GM08714 (cell line): ENCODE measurements around the gene PLA2G4E.

Experiments
- H3K4me3 ChIP-seq: fragments of 200-500 bp; sonication (Bioruptor generic); 2 replicates; pipeline ENCODE4 v1.5.1; 2014; ENCODE audit warnings: mild to moderate bottlenecking, low read length, inconsistent platforms
- ZNF274 ChIP-seq: IDR thresholded peaks from 2 replicates; pipeline ENCODE4 v1.6.1; 2012; ENCODE audit warnings: mild to moderate bottlenecking, low read depth, low read length

The PLA2G4E gene

DNA sequence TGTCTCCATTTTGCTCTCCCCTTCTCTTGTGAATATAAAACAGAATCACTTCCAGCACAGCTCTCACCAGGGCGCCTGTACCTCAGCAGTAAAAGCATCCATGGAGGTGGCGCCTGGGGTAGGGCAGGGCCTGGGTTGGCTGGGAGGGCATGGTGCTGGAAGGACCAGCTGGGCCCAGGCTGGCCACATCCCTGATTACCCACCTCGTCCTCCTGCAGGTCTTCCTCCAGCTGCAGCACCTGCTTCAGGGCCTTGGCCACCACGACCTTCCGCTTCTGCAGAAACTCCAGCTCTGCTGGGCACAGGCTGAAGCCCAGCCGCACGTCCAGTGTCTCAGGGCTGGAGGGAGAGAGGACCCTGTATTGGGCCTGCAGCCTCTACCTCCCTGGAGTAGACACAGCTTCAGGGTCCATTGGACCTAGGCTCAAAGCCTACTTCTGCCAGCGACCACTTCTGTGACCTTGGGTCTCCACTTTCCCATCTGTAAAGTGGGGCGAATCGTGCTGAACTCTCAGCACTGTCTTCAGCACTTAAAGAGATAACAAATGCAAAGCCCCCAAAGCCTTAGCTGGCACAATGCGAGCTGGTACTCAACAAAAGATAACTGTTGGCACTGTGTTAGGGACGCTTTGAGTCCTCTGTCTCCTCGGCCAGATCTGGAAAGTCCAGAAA, 23.8 kb downstream of the PLA2G4E start:
- H3K4me3 ChIP-seq: no peak overlapping the region
- TF ChIP-seq ZNF274: no peak

DNA sequence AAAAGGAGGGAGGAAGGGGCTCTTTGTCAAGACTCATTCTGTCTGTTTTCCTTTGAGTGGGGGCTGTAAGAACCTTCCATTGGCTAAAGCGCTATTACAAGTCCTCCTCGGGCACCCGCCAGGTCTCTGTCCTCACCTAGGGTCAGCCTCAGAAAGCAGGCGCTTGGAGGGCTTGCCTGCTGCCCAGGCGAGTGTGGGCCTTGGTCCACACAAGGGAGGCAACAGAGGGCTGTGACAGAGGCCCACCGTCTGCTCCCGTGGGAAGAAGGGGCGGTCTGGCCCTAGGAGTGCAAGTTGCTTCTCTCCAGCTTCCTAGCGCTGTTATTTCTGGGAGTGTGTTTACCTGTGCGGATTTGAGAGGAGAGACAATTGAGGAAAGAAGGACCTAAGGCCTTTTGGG, 24.5 kb downstream of the PLA2G4E start:
- TF ChIP-seq ZNF274: no peak
- H3K4me3 ChIP-seq: no peak overlapping the region

DNA sequence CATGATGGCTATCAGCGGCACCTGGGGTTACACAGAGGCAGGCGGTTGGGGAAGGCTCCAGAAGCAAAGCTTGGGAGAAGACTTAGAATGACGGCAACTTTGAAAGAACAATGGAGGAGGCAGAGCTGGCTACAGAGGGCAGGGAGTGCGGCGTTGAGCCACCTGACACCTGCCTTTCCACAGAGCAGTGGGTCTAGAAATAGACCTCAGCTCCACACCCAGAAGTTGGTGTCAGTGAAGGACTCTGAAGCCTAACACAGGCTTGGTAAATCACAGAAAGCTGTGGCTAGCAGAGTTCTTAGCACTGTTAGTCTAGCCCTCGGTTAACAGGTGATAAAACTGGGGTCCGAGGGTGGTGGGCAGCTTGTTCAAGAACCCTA, 25.4 kb downstream of the PLA2G4E start:
- no peak for TF ChIP-seq ZNF274
- H3K4me3 ChIP-seq: no peak overlapping the region

- TF ChIP-seq ZNF274: no peak
- H3K4me3 ChIP-seq: no peak overlapping the region
These were observed 25.9 kb downstream of the PLA2G4E start for GRCh38 chr15:41994772-41995475.

- TF ChIP-seq ZNF274: no peak
- no peak overlapping the region for H3K4me3 ChIP-seq
These were observed 26.6 kb downstream of the PLA2G4E start for GRCh38 chr15:41994171-41994650.

- TF ChIP-seq ZNF274: no peak
- H3K4me3 ChIP-seq: no peak overlapping the region
These were observed 27.2 kb downstream of the PLA2G4E start for GRCh38 chr15:41993472-41994170.

DNA sequence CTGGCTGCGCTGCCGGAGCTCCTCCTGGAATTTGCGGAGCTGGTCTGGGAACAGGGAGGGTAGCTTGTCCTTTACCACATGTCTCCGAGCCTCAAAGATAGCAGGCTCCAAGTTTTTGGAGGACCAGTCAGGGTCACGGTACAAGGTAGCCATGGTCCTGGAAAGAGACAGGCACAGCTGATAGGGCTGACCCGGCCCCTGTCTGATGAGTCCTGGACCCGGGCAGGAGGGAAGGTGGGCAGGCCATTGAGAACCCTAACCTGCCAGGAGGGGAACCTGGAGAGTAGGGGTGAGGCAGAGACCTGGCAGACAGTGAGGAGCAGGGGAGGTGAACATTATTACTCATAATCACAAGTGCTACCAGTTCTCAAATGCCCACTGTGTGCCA, 28.0 kb downstream of the PLA2G4E start:
- TF ChIP-seq ZNF274: no peak
- H3K4me3 ChIP-seq: no peak overlapping the region

GRCh38 chr15:41992151-41992802, 28.6 kb downstream of the PLA2G4E start:
- H3K4me3 ChIP-seq: no peak overlapping the region
- no peak for TF ChIP-seq ZNF274

DNA sequence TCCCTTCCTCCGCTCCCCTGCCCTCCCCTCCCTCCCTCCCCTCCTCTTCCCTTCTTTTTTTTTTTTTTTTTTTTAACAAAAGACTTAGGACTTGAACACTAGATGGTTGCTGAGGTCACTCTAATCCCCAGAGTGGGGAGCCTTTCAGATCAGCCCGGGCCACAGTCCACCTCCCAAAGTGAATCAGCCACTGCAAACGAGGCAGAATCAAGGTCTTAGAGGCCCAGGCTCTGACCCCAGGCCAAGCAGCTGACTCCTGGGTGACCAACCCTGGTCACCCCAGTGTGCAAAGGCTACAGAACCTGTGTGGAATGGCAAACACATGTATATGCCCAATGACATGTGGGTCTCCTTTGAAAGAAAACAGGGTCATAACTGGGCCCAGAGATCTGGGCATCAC, 30.2 kb downstream of the PLA2G4E start:
- H3K4me3 ChIP-seq: no peak overlapping the region
- TF ChIP-seq ZNF274: no peak

DNA sequence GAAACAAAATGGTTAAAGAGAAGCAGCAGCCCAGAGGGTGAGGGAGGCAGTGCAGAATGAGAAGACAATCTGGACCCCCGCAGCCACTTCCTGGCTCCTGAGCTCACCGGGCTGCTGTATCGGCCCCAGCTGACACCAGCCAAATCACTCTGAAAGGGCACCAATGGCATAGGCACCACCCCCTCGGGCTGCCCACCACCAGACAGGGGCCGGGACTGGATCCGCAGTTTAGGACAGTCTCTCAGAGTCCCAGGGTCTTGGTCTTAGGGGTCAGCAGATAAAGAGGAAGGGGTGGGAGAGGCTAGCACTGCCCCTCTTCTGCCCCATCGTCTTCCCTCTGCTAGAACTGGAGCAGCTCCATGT, 30.6 kb downstream of the PLA2G4E start:
- no peak overlapping the region for H3K4me3 ChIP-seq
- no peak for TF ChIP-seq ZNF274

GRCh38 chr15:41989573-41990242, 31.1 kb downstream of the PLA2G4E start:
- no peak for TF ChIP-seq ZNF274
- H3K4me3 ChIP-seq: no peak overlapping the region

- no peak overlapping the region for H3K4me3 ChIP-seq
- TF ChIP-seq ZNF274: no peak
These were observed 31.8 kb downstream of the PLA2G4E start for GRCh38 chr15:41988896-41989572.

DNA sequence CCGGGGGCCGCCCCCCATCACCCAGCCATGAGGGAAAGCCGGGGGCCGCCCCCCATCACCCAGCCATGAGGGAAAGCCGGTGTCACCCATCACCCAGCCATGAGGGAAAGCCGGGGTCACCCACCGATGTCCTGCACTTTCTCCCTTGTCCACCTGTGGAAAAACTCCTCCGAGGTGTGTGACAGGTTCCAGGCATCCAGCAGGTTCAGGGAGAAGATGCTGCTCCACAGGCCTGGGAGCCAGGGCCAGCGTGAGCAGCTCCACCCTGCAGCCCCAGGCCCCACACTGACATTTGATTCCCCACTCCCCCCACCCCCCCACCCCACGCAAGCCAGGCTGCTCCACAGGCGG, 32.9 kb downstream of the PLA2G4E start:
- H3K4me3 ChIP-seq: no peak overlapping the region
- TF ChIP-seq ZNF274: no peak
